Activated T-cell treated with anti-CD3 and anti-CD28 coated beads, Interleukin-2, amount 50 U/mL, for 24 hours (primary cell): ENCODE measurements around the gene MAD2L1.
"Not testable (repeated sequence)": the region's sequence is repeated elsewhere in the genome, so short reads cannot be mapped to it uniquely, and the experiment has no call there.

Source experiments
- DNase-seq: peaks from one replicate; pipeline ENCODE4 v3.0.0-alpha.2; 2020
- H3K27ac Mint-ChIP-seq: 2 replicates; pipeline ENCODE4 v1.8.0; 2020; ENCODE audit warnings: mild to moderate bottlenecking, mixed read lengths
- H3K27me3 Mint-ChIP-seq: 2 replicates; pipeline ENCODE4 v1.8.0; 2020; ENCODE audit warnings: mixed read lengths
- H3K36me3 Mint-ChIP-seq: 2 replicates; pipeline ENCODE4 v1.8.0; 2020; ENCODE audit warnings: low read depth, mixed read lengths
- H3K4me1 Mint-ChIP-seq: 2 replicates; pipeline ENCODE4 v1.8.0; 2020; ENCODE audit warnings: low read depth, mixed read lengths
- H3K4me3 Mint-ChIP-seq: 2 replicates; pipeline ENCODE4 v1.8.0; 2020; ENCODE audit warnings: mild to moderate bottlenecking, moderate library complexity, mixed read lengths
- H3K9me3 Mint-ChIP-seq: 2 replicates; pipeline ENCODE4 v1.8.0; 2020; ENCODE audit warnings: mixed read lengths

MAD2L1 gene

GRCh38 chr4:120066517-120067340 lies at the start of gene MAD2L1:
TSS of gene MAD2L1 (minus strand) at chr4:120066848. CDS start at chr4:120066734, 114 bp downstream.
- Mint-ChIP-seq H3K9me3 (no peaks in the 10 kb centered on the region), H3K4me1 (peaks cover 67% of the 10 kb centered on the region), H3K27ac (peak within 1 kb of the TSS; percentile 100)

GRCh38 chr4:120111745-120112144 lies 45.1 kb upstream of the MAD2L1 start:
- Mint-ChIP-seq H3K9me3 (peaks cover 2% of the 10 kb centered on the region), H3K36me3 (peaks cover 1% of the 10 kb centered on the region), H3K4me1 (no peaks in the 10 kb centered on the region), H3K27ac (no peak overlapping the region), H3K27me3 (peaks cover 7% of the 10 kb centered on the region), H3K4me3 (no peak overlapping the region)
- DNase-seq: no peak

More at GRCh38 chr4:120066517-120067340, at the start of gene MAD2L1:
- Mint-ChIP-seq H3K4me3 (peak within 1 kb of the TSS; percentile 90), H3K36me3 (peaks cover 61% of the 10 kb centered on the region), H3K27me3 (no peaks in the 10 kb centered on the region)
- DNase-seq: peak; percentile 98

GRCh38 chr4:120109406-120109805 lies 42.8 kb upstream of the MAD2L1 start:
- DNase-seq: no peak
- Mint-ChIP-seq H3K27ac (no peak overlapping the region), H3K4me1 (no peaks in the 10 kb centered on the region), H3K4me3 (no peak overlapping the region), H3K36me3 (no peaks in the 10 kb centered on the region), H3K27me3 (peaks cover 4% of the 10 kb centered on the region), H3K9me3 (no peaks in the 10 kb centered on the region)

- no peaks in the 10 kb centered on the region for H3K9me3 Mint-ChIP-seq
Observed at GRCh38 chr4:120105472-120105871, 38.8 kb upstream of the MAD2L1 start.

GRCh38 chr4:120096508-120097297 lies 30.1 kb upstream of the MAD2L1 start:
- Mint-ChIP-seq H3K27ac (no peak overlapping the region), H3K4me1 (no peaks in the 10 kb centered on the region), H3K4me3 (no peak overlapping the region), H3K36me3 (no peaks in the 10 kb centered on the region), H3K9me3 (no peaks in the 10 kb centered on the region), H3K27me3 (no peaks in the 10 kb centered on the region)
- no peak for DNase-seq

More at GRCh38 chr4:120105472-120105871, 38.8 kb upstream of the MAD2L1 start:
- H3K27me3 Mint-ChIP-seq: no peaks in the 10 kb centered on the region
- no peaks in the 10 kb centered on the region for H3K36me3 Mint-ChIP-seq
- H3K4me3 Mint-ChIP-seq: no peak overlapping the region
- H3K27ac Mint-ChIP-seq: no peak overlapping the region
- no peak for DNase-seq
- no peaks in the 10 kb centered on the region for H3K4me1 Mint-ChIP-seq

- H3K4me1 Mint-ChIP-seq: no peaks in the 10 kb centered on the region
- no peak for DNase-seq
- no peaks in the 10 kb centered on the region for H3K36me3 Mint-ChIP-seq
- H3K27me3 Mint-ChIP-seq: peaks cover 11% of the 10 kb centered on the region
- H3K27ac Mint-ChIP-seq: no peak overlapping the region
- H3K9me3 Mint-ChIP-seq: peaks cover 14% of the 10 kb centered on the region
- no peak overlapping the region for H3K4me3 Mint-ChIP-seq
Observed at GRCh38 chr4:120088507-120088906, 21.9 kb upstream of the MAD2L1 start.

GRCh38 chr4:120088066-120088465 lies 21.4 kb upstream of the MAD2L1 start:
- not testable (repeated sequence) for DNase-seq, H3K36me3 Mint-ChIP-seq, H3K27ac Mint-ChIP-seq, H3K4me1 Mint-ChIP-seq, H3K4me3 Mint-ChIP-seq
- H3K9me3 Mint-ChIP-seq: peaks cover 14% of the 10 kb centered on the region
- peaks cover 11% of the 10 kb centered on the region for H3K27me3 Mint-ChIP-seq

GRCh38 chr4:120085705-120086104 lies 19.1 kb upstream of the MAD2L1 start:
- H3K36me3 Mint-ChIP-seq: no peaks in the 10 kb centered on the region
- no peak overlapping the region for H3K4me3 Mint-ChIP-seq
- H3K9me3 Mint-ChIP-seq: peaks cover 14% of the 10 kb centered on the region
- DNase-seq: no peak
- H3K27me3 Mint-ChIP-seq: peaks cover 15% of the 10 kb centered on the region
- H3K27ac Mint-ChIP-seq: no peak overlapping the region
- no peaks in the 10 kb centered on the region for H3K4me1 Mint-ChIP-seq

- H3K4me3 Mint-ChIP-seq: no peak overlapping the region
- H3K36me3 Mint-ChIP-seq: no peaks in the 10 kb centered on the region
- peaks cover 14% of the 10 kb centered on the region for H3K9me3 Mint-ChIP-seq
- H3K4me1 Mint-ChIP-seq: no peaks in the 10 kb centered on the region
- no peak overlapping the region for H3K27ac Mint-ChIP-seq
- no peak for DNase-seq
- peaks cover 15% of the 10 kb centered on the region for H3K27me3 Mint-ChIP-seq
Observed at GRCh38 chr4:120084327-120084726, 17.7 kb upstream of the MAD2L1 start.

- DNase-seq: no peak
- H3K27me3 Mint-ChIP-seq: peaks cover 8% of the 10 kb centered on the region
- no peak overlapping the region for H3K4me3 Mint-ChIP-seq
- no peaks in the 10 kb centered on the region for H3K4me1 Mint-ChIP-seq
- H3K9me3 Mint-ChIP-seq: peaks cover 5% of the 10 kb centered on the region
- no peak overlapping the region for H3K27ac Mint-ChIP-seq
- H3K36me3 Mint-ChIP-seq: no peaks in the 10 kb centered on the region
Observed at GRCh38 chr4:120083152-120083551, 16.5 kb upstream of the MAD2L1 start.

- Mint-ChIP-seq H3K27ac (no peak overlapping the region), H3K9me3 (no peaks in the 10 kb centered on the region), H3K36me3 (no peaks in the 10 kb centered on the region), H3K4me3 (no peak overlapping the region), H3K27me3 (peaks cover 8% of the 10 kb centered on the region), H3K4me1 (no peaks in the 10 kb centered on the region)
- DNase-seq: no peak
Observed at GRCh38 chr4:120082251-120082650, 15.6 kb upstream of the MAD2L1 start.

- Mint-ChIP-seq H3K4me1 (no peaks in the 10 kb centered on the region), H3K36me3 (no peaks in the 10 kb centered on the region), H3K27ac (no peak overlapping the region), H3K4me3 (no peak overlapping the region), H3K9me3 (no peaks in the 10 kb centered on the region), H3K27me3 (peaks cover 8% of the 10 kb centered on the region)
- DNase-seq: no peak
Observed at GRCh38 chr4:120081726-120082125, 15.1 kb upstream of the MAD2L1 start.

GRCh38 chr4:120080533-120080932 lies 13.9 kb upstream of the MAD2L1 start:
- H3K4me3 Mint-ChIP-seq: no peak overlapping the region
- no peak overlapping the region for H3K27ac Mint-ChIP-seq

GRCh38 chr4:120079839-120080520 lies 13.3 kb upstream of the MAD2L1 start:
- Mint-ChIP-seq H3K4me1 (no peaks in the 10 kb centered on the region), H3K27me3 (peaks cover 3% of the 10 kb centered on the region), H3K4me3 (no peak overlapping the region), H3K27ac (no peak overlapping the region), H3K9me3 (no peaks in the 10 kb centered on the region), H3K36me3 (no peaks in the 10 kb centered on the region)
- no peak for DNase-seq

More at GRCh38 chr4:120080533-120080932, 13.9 kb upstream of the MAD2L1 start:
- Mint-ChIP-seq H3K4me1 (no peaks in the 10 kb centered on the region), H3K36me3 (no peaks in the 10 kb centered on the region), H3K9me3 (no peaks in the 10 kb centered on the region), H3K27me3 (peaks cover 3% of the 10 kb centered on the region)
- DNase-seq: no peak
